K562 (cell line): ENCODE results near the gene KISS1R.

Source experiments
- CTCF ChIP-seq, 3 experiments: IDR thresholded peaks in 2 of 3; conservative IDR thresholded peaks in 1 of 3; 2 replicates each; pipeline ENCODE4 v1.5.1; 2011 to 2012; ENCODE audit warnings: low read length in 3 of 3, mild to moderate bottlenecking in 3 of 3, control low read depth in 2 of 3, improper control_type of control experiment in 1 of 3, inconsistent platforms in 1 of 3, low read depth in 1 of 3, mixed read lengths in 1 of 3, moderate library complexity in 1 of 3; ENCODE audit not compliant: insufficient read depth in 2 of 3
- MAFK ChIP-seq: IDR thresholded peaks from 2 replicates; pipeline ENCODE4 v1.6.1; 2011; ENCODE audit warnings: low read length, improper control_type of control experiment
- ZNF24 ChIP-seq: fragments of 450-650 bp; IDR thresholded peaks from 2 replicates; pipeline ENCODE4 v1.6.1; 2016

- TF ChIP-seq CTCF (IDR thresholded peaks at IDR 0.05 in 2 of 3, conservative IDR thresholded peaks at IDR 0.05 in 1 of 3; ENCODE audit: insufficient read depth in 2 of 3, low read depth in 1 of 3, low read length in 3 of 3): no peak
- TF ChIP-seq ZNF24: no peak
- TF ChIP-seq MAFK: no peak
These were observed 25.1 kb downstream of the KISS1R start for GRCh38 chr19:942133-942645.
